ENCODE data around the gene IQSEC1.
A peak's percentile ranks its signal among the peaks of the same experiment; 100 is the strongest.

Gene IQSEC1

GRCh38 chr3:13114811-13115575 lies 41.8 kb upstream of the IQSEC1 start:
- Histone ChIP-seq H3K4me3 (ENCODE audit: low read depth in 1 of 2, low read length in 2 of 2) (no peak overlapping the region), H3K9me3 (ENCODE audit: control insufficient read depth in 1 of 2, low read length in 2 of 2) (no peaks in the 10 kb centered on the region), H3K27ac (ENCODE audit: low read depth, low read length) (no peak overlapping the region), H3K27me3 (ENCODE audit: control insufficient read depth in 1 of 2, insufficient read depth in 2 of 2, low read length in 2 of 2) (peaks cover 4 to 6% of the 10 kb centered on the region in 2 donors), H3K36me3 (ENCODE audit: control insufficient read depth in 1 of 2, insufficient read depth in 2 of 2, low read length in 2 of 2) (no peaks in the 10 kb centered on the region), H3K4me1 (ENCODE audit: control insufficient read depth in 1 of 2, insufficient read depth in 2 of 2, low read length in 2 of 2) (peaks cover 8 to 15% of the 10 kb centered on the region in 2 donors), H3K9ac (ENCODE audit: low read depth in 1 of 2, low read length in 2 of 2) (no peak overlapping the region)

DNA sequence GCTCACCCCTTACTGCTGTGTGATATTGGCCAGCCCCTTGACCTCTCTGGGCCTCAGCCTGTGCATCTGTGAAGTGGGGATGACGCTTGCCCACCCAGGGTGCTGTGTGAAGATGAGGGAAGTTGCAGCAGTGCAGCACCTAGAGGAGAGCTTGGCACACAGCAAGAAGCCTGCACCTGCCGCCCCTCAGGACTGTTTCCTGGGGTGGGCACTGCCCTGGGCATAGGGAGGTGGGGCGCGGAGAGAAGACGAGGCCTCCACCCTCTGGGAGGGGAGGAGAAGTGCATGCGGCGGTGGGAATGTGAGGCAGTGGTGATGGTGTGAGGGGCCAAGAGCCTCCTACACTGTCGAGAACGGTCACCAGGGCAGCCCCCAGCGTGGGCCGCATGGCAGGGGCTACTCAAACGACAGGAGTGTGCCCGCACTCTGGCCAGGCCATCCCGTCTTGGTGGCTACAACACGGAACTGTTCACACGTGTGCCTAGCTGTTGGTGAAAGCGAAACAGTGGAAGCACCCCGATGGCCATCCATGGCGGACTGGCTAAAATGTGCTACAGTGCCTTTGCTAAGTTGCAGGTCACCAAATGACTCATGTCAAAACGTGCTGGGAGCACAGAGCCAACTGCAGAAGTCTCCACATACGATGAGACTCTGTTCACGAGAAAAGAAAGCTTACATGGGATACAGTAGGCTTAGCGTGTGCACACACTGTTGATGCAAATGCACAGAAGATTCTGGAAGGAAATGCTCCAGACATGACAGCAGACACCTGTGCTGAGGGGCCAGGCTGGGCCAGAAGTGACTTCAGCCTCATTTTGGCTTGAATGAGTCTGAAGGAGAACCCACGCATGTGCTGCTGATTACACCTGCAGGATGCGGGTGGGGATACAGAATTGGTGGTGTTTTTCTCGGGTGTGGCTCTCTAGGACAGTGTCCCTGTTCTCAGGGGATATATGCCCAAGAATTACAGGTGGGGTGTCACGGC lies 40.4 kb upstream of the IQSEC1 start:
- Histone ChIP-seq H3K36me3 (ENCODE audit: control insufficient read depth in 1 of 2, insufficient read depth in 2 of 2, low read length in 2 of 2) (no peaks in the 10 kb centered on the region), H3K9me3 (ENCODE audit: control insufficient read depth in 1 of 2, low read length in 2 of 2) (no peaks in the 10 kb centered on the region), H3K27me3 (ENCODE audit: control insufficient read depth in 1 of 2, insufficient read depth in 2 of 2, low read length in 2 of 2) (peaks cover 4 to 6% of the 10 kb centered on the region in 2 donors), H3K4me1 (ENCODE audit: control insufficient read depth in 1 of 2, insufficient read depth in 2 of 2, low read length in 2 of 2) (peaks cover 8 to 15% of the 10 kb centered on the region in 2 donors), H3K4me3 (ENCODE audit: low read depth in 1 of 2, low read length in 2 of 2) (no peak overlapping the region), H3K27ac (ENCODE audit: low read depth, low read length) (no peak overlapping the region), H3K9ac (ENCODE audit: low read depth in 1 of 2, low read length in 2 of 2) (no peak overlapping the region)

GRCh38 chr3:13112521-13113345 lies 39.5 kb upstream of the IQSEC1 start:
- Histone ChIP-seq H3K36me3 (ENCODE audit: control insufficient read depth in 1 of 2, insufficient read depth in 2 of 2, low read length in 2 of 2) (no peaks in the 10 kb centered on the region), H3K27ac (ENCODE audit: low read depth, low read length) (no peak overlapping the region), H3K9ac (ENCODE audit: low read depth in 1 of 2, low read length in 2 of 2) (no peak overlapping the region), H3K4me1 (ENCODE audit: control insufficient read depth in 1 of 2, insufficient read depth in 2 of 2, low read length in 2 of 2) (peaks cover 8 to 15% of the 10 kb centered on the region in 2 donors), H3K27me3 (ENCODE audit: control insufficient read depth in 1 of 2, insufficient read depth in 2 of 2, low read length in 2 of 2) (peaks cover 4 to 6% of the 10 kb centered on the region in 2 donors), H3K9me3 (ENCODE audit: control insufficient read depth in 1 of 2, low read length in 2 of 2) (no peaks in the 10 kb centered on the region), H3K4me3 (ENCODE audit: low read depth in 1 of 2, low read length in 2 of 2) (no peak overlapping the region)

- H3K9me3 ChIP-seq (ENCODE audit: control insufficient read depth in 1 of 2, low read length in 2 of 2), result no peaks in the 10 kb centered on the region
- H3K4me3 ChIP-seq (ENCODE audit: low read depth in 1 of 2, low read length in 2 of 2), result no peak overlapping the region
- peaks cover 4 to 6% of the 10 kb centered on the region in 2 donors for H3K27me3 ChIP-seq (ENCODE audit: control insufficient read depth in 1 of 2, insufficient read depth in 2 of 2, low read length in 2 of 2)
- no peak overlapping the region for H3K9ac ChIP-seq (ENCODE audit: low read depth in 1 of 2, low read length in 2 of 2)
- H3K27ac ChIP-seq (ENCODE audit: low read depth, low read length), result peak overlapping the region; percentile 6
- peaks cover 8 to 15% of the 10 kb centered on the region in 2 donors for H3K4me1 ChIP-seq (ENCODE audit: control insufficient read depth in 1 of 2, insufficient read depth in 2 of 2, low read length in 2 of 2)
- H3K36me3 ChIP-seq (ENCODE audit: control insufficient read depth in 1 of 2, insufficient read depth in 2 of 2, low read length in 2 of 2), result no peaks in the 10 kb centered on the region
Observed at GRCh38 chr3:13111873-13112520, 38.8 kb upstream of the IQSEC1 start.

- no peaks in the 10 kb centered on the region for H3K9me3 ChIP-seq (ENCODE audit: control insufficient read depth in 1 of 2, low read length in 2 of 2)
- no peaks in the 10 kb centered on the region for H3K36me3 ChIP-seq (ENCODE audit: control insufficient read depth in 1 of 2, insufficient read depth in 2 of 2, low read length in 2 of 2)
- H3K9ac ChIP-seq (ENCODE audit: low read depth in 1 of 2, low read length in 2 of 2), result no peak overlapping the region
- H3K27me3 ChIP-seq (ENCODE audit: control insufficient read depth in 1 of 2, insufficient read depth in 2 of 2, low read length in 2 of 2), result peaks cover 4 to 6% of the 10 kb centered on the region in 2 donors
- H3K27ac ChIP-seq (ENCODE audit: low read depth, low read length), result no peak overlapping the region
- no peak overlapping the region for H3K4me3 ChIP-seq (ENCODE audit: low read depth in 1 of 2, low read length in 2 of 2)
- H3K4me1 ChIP-seq (ENCODE audit: control insufficient read depth in 1 of 2, insufficient read depth in 2 of 2, low read length in 2 of 2), result peaks cover 8 to 15% of the 10 kb centered on the region in 2 donors
Observed at GRCh38 chr3:13111173-13111872, 38.1 kb upstream of the IQSEC1 start.

DNA sequence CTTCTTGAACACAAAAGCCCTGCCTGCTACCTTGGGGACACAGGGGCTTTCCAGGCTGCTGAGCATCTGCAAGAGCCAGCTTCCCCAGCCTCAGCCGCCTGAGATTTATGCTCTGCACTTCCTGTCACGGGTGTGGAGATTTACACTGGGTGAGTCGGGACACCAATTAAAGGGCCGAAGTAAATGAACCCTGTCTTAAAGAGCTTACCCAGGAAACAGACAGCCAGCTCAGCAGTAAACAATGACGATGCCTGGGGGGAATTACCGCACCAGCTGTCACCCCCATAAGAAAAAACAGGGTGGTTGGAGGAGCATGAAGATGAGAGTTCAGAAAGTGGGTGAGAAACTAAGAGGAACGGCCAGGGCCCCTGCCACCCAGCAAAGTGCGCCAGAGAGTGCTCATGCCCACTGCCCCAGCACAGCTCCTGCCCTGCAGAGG lies 37.5 kb upstream of the IQSEC1 start:
- Histone ChIP-seq H3K36me3 (ENCODE audit: control insufficient read depth in 1 of 2, insufficient read depth in 2 of 2, low read length in 2 of 2) (no peaks in the 10 kb centered on the region), H3K27ac (ENCODE audit: low read depth, low read length) (no peak overlapping the region), H3K4me3 (ENCODE audit: low read depth in 1 of 2, low read length in 2 of 2) (no peak overlapping the region), H3K27me3 (ENCODE audit: control insufficient read depth in 1 of 2, insufficient read depth in 2 of 2, low read length in 2 of 2) (peaks cover 4 to 6% of the 10 kb centered on the region in 2 donors), H3K4me1 (ENCODE audit: control insufficient read depth in 1 of 2, insufficient read depth in 2 of 2, low read length in 2 of 2) (peaks cover 8 to 15% of the 10 kb centered on the region in 2 donors), H3K9me3 (ENCODE audit: control insufficient read depth in 1 of 2, low read length in 2 of 2) (no peaks in the 10 kb centered on the region), H3K9ac (ENCODE audit: low read depth in 1 of 2, low read length in 2 of 2) (no peak overlapping the region)

DNA sequence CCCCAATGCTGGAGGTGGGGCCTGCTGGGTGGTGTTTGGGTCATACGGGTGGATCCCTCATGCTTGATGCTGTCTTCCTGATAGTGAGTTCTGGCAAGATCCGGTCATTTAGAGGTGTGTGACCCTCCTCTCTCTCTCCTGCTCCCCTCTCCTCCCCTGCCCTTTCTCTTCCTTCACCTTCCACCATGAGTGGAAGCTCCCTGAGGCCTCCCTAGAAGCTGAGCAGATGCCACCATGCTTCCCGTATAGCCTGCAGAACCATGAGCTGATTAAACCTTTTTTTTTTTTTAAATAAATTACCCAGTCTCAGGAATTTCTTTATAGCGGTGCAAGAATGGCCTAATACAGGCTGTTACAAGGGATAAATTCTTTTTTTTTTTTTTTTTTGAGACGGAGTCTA lies 36.3 kb upstream of the IQSEC1 start:
- Histone ChIP-seq H3K4me3 (ENCODE audit: low read depth in 1 of 2, low read length in 2 of 2) (no peak overlapping the region), H3K9me3 (ENCODE audit: control insufficient read depth in 1 of 2, low read length in 2 of 2) (no peaks in the 10 kb centered on the region), H3K27me3 (ENCODE audit: control insufficient read depth in 1 of 2, insufficient read depth in 2 of 2, low read length in 2 of 2) (peaks cover 0 to 6% of the 10 kb centered on the region in 2 donors), H3K9ac (ENCODE audit: low read depth in 1 of 2, low read length in 2 of 2) (no peak overlapping the region), H3K4me1 (ENCODE audit: control insufficient read depth in 1 of 2, insufficient read depth in 2 of 2, low read length in 2 of 2) (peaks cover 8 to 15% of the 10 kb centered on the region in 2 donors), H3K27ac (ENCODE audit: low read depth, low read length) (no peak overlapping the region), H3K36me3 (ENCODE audit: control insufficient read depth in 1 of 2, insufficient read depth in 2 of 2, low read length in 2 of 2) (no peaks in the 10 kb centered on the region)

- peaks cover 0 to 6% of the 10 kb centered on the region in 2 donors for H3K27me3 ChIP-seq (ENCODE audit: control insufficient read depth in 1 of 2, insufficient read depth in 2 of 2, low read length in 2 of 2)
- no peak overlapping the region for H3K9ac ChIP-seq (ENCODE audit: low read depth in 1 of 2, low read length in 2 of 2)
- H3K36me3 ChIP-seq (ENCODE audit: control insufficient read depth in 1 of 2, insufficient read depth in 2 of 2, low read length in 2 of 2), result no peaks in the 10 kb centered on the region
- H3K27ac ChIP-seq (ENCODE audit: low read depth, low read length), result no peak overlapping the region
- no peaks in the 10 kb centered on the region for H3K9me3 ChIP-seq (ENCODE audit: control insufficient read depth in 1 of 2, low read length in 2 of 2)
- peaks cover 8 to 15% of the 10 kb centered on the region in 2 donors for H3K4me1 ChIP-seq (ENCODE audit: control insufficient read depth in 1 of 2, insufficient read depth in 2 of 2, low read length in 2 of 2)
- no peak overlapping the region for H3K4me3 ChIP-seq (ENCODE audit: low read depth in 1 of 2, low read length in 2 of 2)
Observed at GRCh38 chr3:13108861-13109260, 35.6 kb upstream of the IQSEC1 start.

DNA sequence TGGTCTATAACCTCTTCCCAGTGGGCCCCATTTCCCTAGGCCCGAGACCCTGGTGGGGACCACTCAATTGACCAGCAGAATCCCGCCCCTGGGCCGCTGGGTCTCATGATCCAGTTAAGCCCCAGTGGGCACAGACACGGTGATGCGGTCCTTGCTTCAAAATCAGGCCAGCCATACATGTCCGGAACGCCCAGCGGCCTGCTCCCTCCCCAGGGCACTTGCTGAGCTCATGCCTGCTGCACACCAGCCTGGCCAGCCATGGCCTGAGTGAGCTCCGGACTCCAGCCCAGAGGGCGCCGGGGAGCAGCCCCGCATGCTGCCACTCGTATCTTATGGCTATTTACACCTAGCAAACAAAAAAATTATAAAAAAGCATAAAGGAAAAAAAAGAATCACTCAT lies 34.4 kb upstream of the IQSEC1 start:
- Histone ChIP-seq H3K27ac (ENCODE audit: low read depth, low read length) (no peak overlapping the region), H3K9me3 (ENCODE audit: control insufficient read depth in 1 of 2, low read length in 2 of 2) (no peaks in the 10 kb centered on the region)

More for the DNA sequence above, 34.4 kb upstream of the IQSEC1 start:
- Histone ChIP-seq H3K4me1 (ENCODE audit: control insufficient read depth in 1 of 2, insufficient read depth in 2 of 2, low read length in 2 of 2) (peaks cover 8 to 15% of the 10 kb centered on the region in 2 donors), H3K9ac (ENCODE audit: low read depth in 1 of 2, low read length in 2 of 2) (no peak overlapping the region), H3K36me3 (ENCODE audit: control insufficient read depth in 1 of 2, insufficient read depth in 2 of 2, low read length in 2 of 2) (no peaks in the 10 kb centered on the region), H3K4me3 (ENCODE audit: low read depth in 1 of 2, low read length in 2 of 2) (no peak overlapping the region), H3K27me3 (ENCODE audit: control insufficient read depth in 1 of 2, insufficient read depth in 2 of 2, low read length in 2 of 2) (peaks cover 0 to 6% of the 10 kb centered on the region in 2 donors)
